Neural cell (in vitro differentiated cells): ENCODE results near the gene ICAM3.

ENCODE experiments used
- POLR2AphosphoS5 ChIP-seq: IDR thresholded peaks from 2 replicates; pipeline ENCODE4 v1.6.1; 2012
- RAD21 ChIP-seq: fragments of 450-650 bp; conservative IDR thresholded peaks from 2 replicates; pipeline ENCODE4 v1.6.1; 2014; ENCODE audit warnings: antibody characterized with exemption, mild to moderate bottlenecking, moderate library complexity
- TF ChIP-seq, protein P1 (sequence below): fragments of 450-650 bp; IDR thresholded peaks from 2 replicates; pipeline ENCODE4 v1.5.1; 2014; ENCODE audit warnings: antibody characterized with exemption, mild to moderate bottlenecking, moderate library complexity; ENCODE audit not compliant: poor library complexity, severe bottlenecking
- TF ChIP-seq, protein P2 (sequence below): IDR thresholded peaks from 2 replicates; pipeline ENCODE4 v1.6.1; 2012; ENCODE audit warnings: borderline replicate concordance

DNA sequence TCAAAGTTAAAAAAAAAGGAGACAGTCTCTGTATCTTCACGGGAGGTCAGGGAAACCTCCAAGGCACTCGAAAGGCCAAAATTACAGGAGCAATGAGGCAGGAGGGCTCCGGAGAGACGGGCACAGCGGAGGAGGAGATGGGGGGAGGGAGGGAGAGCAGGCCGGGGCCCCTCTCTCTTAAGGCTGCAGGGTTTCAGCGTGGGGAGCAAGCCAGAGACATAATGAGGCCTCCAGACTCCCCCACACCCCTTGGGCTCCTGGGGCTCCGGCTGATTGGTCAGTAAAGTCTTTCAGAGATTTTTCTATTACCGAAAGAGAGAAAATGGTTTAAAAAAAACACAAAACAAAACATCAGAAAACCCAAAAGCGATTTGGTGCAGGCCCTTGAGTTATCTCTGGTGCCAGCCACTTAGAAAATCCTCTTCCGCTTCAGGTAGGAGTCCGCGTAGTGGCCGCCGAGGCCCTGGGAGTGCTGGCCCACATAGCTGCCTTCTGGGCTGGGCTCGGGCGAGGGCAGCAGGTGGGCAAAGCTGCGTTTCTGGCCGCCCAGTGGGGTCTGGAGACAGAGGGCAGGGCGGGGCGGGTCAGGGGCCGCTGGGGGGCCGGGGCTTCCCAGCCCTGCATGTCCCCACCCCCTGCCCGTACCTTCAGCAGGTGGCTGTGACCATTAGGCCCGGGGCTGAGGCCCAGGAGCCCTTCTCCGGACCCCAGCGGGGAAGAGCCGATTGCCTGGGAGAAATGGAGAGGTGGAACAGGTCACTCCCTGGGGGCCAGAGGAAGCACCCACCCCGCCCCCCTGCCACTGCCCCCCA lies 22.2 kb downstream of the ICAM3 start:
- TF ChIP-seq POLR2AphosphoS5 = no peak
- TF ChIP-seq, protein P1, sequence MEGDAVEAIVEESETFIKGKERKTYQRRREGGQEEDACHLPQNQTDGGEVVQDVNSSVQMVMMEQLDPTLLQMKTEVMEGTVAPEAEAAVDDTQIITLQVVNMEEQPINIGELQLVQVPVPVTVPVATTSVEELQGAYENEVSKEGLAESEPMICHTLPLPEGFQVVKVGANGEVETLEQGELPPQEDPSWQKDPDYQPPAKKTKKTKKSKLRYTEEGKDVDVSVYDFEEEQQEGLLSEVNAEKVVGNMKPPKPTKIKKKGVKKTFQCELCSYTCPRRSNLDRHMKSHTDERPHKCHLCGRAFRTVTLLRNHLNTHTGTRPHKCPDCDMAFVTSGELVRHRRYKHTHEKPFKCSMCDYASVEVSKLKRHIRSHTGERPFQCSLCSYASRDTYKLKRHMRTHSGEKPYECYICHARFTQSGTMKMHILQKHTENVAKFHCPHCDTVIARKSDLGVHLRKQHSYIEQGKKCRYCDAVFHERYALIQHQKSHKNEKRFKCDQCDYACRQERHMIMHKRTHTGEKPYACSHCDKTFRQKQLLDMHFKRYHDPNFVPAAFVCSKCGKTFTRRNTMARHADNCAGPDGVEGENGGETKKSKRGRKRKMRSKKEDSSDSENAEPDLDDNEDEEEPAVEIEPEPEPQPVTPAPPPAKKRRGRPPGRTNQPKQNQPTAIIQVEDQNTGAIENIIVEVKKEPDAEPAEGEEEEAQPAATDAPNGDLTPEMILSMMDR = no peak
- TF ChIP-seq, protein P2, sequence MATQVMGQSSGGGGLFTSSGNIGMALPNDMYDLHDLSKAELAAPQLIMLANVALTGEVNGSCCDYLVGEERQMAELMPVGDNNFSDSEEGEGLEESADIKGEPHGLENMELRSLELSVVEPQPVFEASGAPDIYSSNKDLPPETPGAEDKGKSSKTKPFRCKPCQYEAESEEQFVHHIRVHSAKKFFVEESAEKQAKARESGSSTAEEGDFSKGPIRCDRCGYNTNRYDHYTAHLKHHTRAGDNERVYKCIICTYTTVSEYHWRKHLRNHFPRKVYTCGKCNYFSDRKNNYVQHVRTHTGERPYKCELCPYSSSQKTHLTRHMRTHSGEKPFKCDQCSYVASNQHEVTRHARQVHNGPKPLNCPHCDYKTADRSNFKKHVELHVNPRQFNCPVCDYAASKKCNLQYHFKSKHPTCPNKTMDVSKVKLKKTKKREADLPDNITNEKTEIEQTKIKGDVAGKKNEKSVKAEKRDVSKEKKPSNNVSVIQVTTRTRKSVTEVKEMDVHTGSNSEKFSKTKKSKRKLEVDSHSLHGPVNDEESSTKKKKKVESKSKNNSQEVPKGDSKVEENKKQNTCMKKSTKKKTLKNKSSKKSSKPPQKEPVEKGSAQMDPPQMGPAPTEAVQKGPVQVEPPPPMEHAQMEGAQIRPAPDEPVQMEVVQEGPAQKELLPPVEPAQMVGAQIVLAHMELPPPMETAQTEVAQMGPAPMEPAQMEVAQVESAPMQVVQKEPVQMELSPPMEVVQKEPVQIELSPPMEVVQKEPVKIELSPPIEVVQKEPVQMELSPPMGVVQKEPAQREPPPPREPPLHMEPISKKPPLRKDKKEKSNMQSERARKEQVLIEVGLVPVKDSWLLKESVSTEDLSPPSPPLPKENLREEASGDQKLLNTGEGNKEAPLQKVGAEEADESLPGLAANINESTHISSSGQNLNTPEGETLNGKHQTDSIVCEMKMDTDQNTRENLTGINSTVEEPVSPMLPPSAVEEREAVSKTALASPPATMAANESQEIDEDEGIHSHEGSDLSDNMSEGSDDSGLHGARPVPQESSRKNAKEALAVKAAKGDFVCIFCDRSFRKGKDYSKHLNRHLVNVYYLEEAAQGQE = no peak
- TF ChIP-seq RAD21 = no peak
